Erythroblast (primary cell): ENCODE data around the gene CACFD1.

Experiments used
- GATA1 ChIP-seq: IDR thresholded peaks from 2 replicates; pipeline ENCODE4 v1.6.1; 2011; ENCODE audit warnings: low read depth, mild to moderate bottlenecking, control low read depth, low read length, moderate library complexity
- POLR2A ChIP-seq: IDR thresholded peaks from 2 replicates; pipeline ENCODE4 v1.6.1; 2011; ENCODE audit warnings: mild to moderate bottlenecking, low read length

GRCh38 chr9:133445293-133445969 lies 14.3 kb upstream of the CACFD1 start:
- TF ChIP-seq POLR2A (no peak), GATA1 (no peak)
